Endometrial microvascular endothelial cells (primary cell): ENCODE results near the gene PRG3. TPM values are rescaled to one million over a fixed set of nuclear protein-coding genes. Genes with fewer than 3 reads are reported as not detected.
"Not testable (repeated sequence)": the region's sequence is repeated elsewhere in the genome, so short reads cannot be mapped to it uniquely, and the experiment has no call there.

Experiments
- in situ Hi-C: cut with HindIII; loops from 2 replicates; pipeline ENCODE4 v1.10.0; 2017; ENCODE audit warnings: low sequenced_read_pairs, low pct_unique_long_range_greater_than_20kb; ENCODE audit errors: inconsistent ontology term
- total RNA-seq: library from RNA; depleted of rRNA; stranded (reverse); fragments of >200 nt; gene quantifications from one replicate; pipeline ENCODE4 v1.2.3, GENCODE V29; 2015; ENCODE audit errors: inconsistent ontology term

PRG3 gene
- total RNA-seq, 1 donor from 2014 or later = not detected

GRCh38 chr11:57364851-57365660 lies 15.9 kb downstream of the PRG3 start:
- in situ Hi-C loops = no loop called here

GRCh38 chr11:57363131-57364080 lies 17.5 kb downstream of the PRG3 start:
- in situ Hi-C loops = no loop called here

GRCh38 chr11:57361926-57362325 lies 19.0 kb downstream of the PRG3 start:
- in situ Hi-C loops = no loop called here

- in situ Hi-C loops = not testable (repeated sequence)
These were observed 19.5 kb downstream of the PRG3 start for GRCh38 chr11:57361420-57361819.

- in situ Hi-C loops = no loop called here
These were observed 20.0 kb downstream of the PRG3 start for GRCh38 chr11:57360991-57361390.

- in situ Hi-C loops = no loop called here
These were observed 20.9 kb downstream of the PRG3 start for GRCh38 chr11:57359896-57360690.

- in situ Hi-C loops = no loop called here
These were observed 21.6 kb downstream of the PRG3 start for GRCh38 chr11:57359396-57359795.

- in situ Hi-C loops = no loop called here
These were observed 22.0 kb downstream of the PRG3 start for GRCh38 chr11:57358991-57359390.

- in situ Hi-C loops = no loop called here
These were observed 22.4 kb downstream of the PRG3 start for GRCh38 chr11:57358543-57358961.

- in situ Hi-C loops = no loop called here
These were observed 23.1 kb downstream of the PRG3 start for GRCh38 chr11:57357856-57358255.

GRCh38 chr11:57357310-57357709 lies 23.6 kb downstream of the PRG3 start:
- in situ Hi-C loops = no loop called here

GRCh38 chr11:57356268-57356667 lies 24.7 kb downstream of the PRG3 start:
- in situ Hi-C loops = no loop called here

- in situ Hi-C loops = no loop called here
These were observed 26.3 kb downstream of the PRG3 start for GRCh38 chr11:57354699-57355098.

- in situ Hi-C loops = no loop called here
These were observed 27.1 kb downstream of the PRG3 start for GRCh38 chr11:57353852-57354251.

GRCh38 chr11:57353446-57353845 lies 27.5 kb downstream of the PRG3 start:
- in situ Hi-C loops = no loop called here

- in situ Hi-C loops = no loop called here
These were observed 27.9 kb downstream of the PRG3 start for GRCh38 chr11:57353036-57353435.

- in situ Hi-C loops = no loop called here
These were observed 31.3 kb downstream of the PRG3 start for GRCh38 chr11:57349491-57350274.

GRCh38 chr11:57348636-57349313 lies 32.2 kb downstream of the PRG3 start:
- in situ Hi-C loops = no loop called here
